Tibial nerve (tissue), 4 donors: ENCODE results near the gene DNAJC15. TPM values are rescaled to one million over a fixed set of nuclear protein-coding genes. Genes with fewer than 3 reads are reported as not detected.
A peak's percentile ranks its signal among the peaks of the same experiment; 100 is the strongest.
"Not testable (repeated sequence)": the region's sequence is repeated elsewhere in the genome, so short reads cannot be mapped to it uniquely, and the experiment has no call there.

Source experiments
- DNase-seq, 2 donors: peaks; one replicate each; pipeline ENCODE4 v3.0.0-alpha.2; 2019; ENCODE audit warnings: low spot score in 2 of 2
- H3K27ac ChIP-seq, 4 donors: fragments of 200-600 bp; sonication (generic) in 3 of 4; one replicate each; pipeline ENCODE4 v1.5.1; 2017 to 2019; ENCODE audit warnings: mild to moderate bottlenecking in 1 of 4
- H3K27me3 ChIP-seq, 2 donors: fragments of 200-600 bp; sonication (generic) in 1 of 2; one replicate each; pipeline versions ENCODE4 v1.5.1 to v1.6.0; 2017 to 2019
- H3K36me3 ChIP-seq, 3 donors: fragments of 200-600 bp; sonication (generic); one replicate each; pipeline ENCODE4 v1.5.1; 2018 to 2019
- H3K4me1 ChIP-seq, 4 donors: fragments of 200-600 bp; sonication (generic) in 3 of 4; one replicate each; pipeline ENCODE4 v1.5.1; 2017 to 2019
- H3K4me3 ChIP-seq, 4 donors: fragments of 200-600 bp; sonication (generic) in 3 of 4; one replicate each; pipeline ENCODE4 v1.5.1; 2017 to 2019; ENCODE audit warnings: mild to moderate bottlenecking in 1 of 4, moderate library complexity in 1 of 4
- H3K9me3 ChIP-seq, 4 donors: fragments of 200-600 bp; sonication (generic) in 3 of 4; one replicate each; pipeline ENCODE4 v1.5.1; 2017 to 2019
- EP300 ChIP-seq, 2 donors: sonication (generic); formaldehyde crosslinking; IDR thresholded peaks; one replicate each; pipeline ENCODE4 v1.6.1; 2017; ENCODE audit warnings: antibody characterized with exemption in 2 of 2, mild to moderate bottlenecking in 1 of 2
- POLR2A ChIP-seq, 2 donors: fragments of 450-650 bp; IDR thresholded peaks; one replicate each; pipeline ENCODE4 v1.6.1; 2017; ENCODE audit warnings: antibody characterized with exemption in 2 of 2, mild to moderate bottlenecking in 2 of 2, moderate library complexity in 2 of 2
- WGBS, 2 donors: methylation state at CpG; one replicate each; pipeline ENCODE4 v1.1.5; 2018; 5-methylcytosine and 5-hydroxymethylcytosine counted together
- total RNA-seq, 4 donors: library from RNA; depleted of rRNA; stranded (reverse); fragments of >200 nt; gene quantifications; one replicate each; pipeline ENCODE4 v1.1.0, GENCODE V29; 2016
- TF ChIP-seq, protein P1 (sequence below), 5 experiments: fragments of 200-600 bp in 3 of 5; fragments of 450-650 bp in 2 of 5; sonication (generic) in 3 of 5; IDR thresholded peaks; one replicate each; pipeline ENCODE4 v1.5.1; 2016 to 2019; ENCODE audit warnings: antibody characterized with exemption in 5 of 5, mild to moderate bottlenecking in 3 of 5, moderate library complexity in 2 of 5

DNAJC15 gene
- total RNA-seq, 4 donors from 2014 or later: 3.7 to 9.2 (median 5.7) TPM

DNA sequence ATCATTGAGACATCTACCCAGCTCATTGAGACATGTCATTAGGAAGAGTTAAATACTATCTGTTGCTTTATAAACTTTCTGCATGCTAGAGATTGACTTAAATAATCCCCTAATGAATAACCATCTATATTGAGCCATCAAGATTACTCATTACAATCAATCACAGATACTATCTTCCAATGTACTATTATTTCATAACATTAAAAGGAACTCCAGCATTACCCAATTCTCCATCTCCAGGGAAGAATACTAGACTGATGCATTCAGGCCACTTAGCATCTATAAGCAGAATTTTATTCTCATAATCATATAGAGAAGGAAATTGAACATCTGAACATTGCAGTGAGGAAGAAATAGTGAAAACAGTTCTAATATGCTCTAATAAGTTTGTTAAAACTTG, 39.4 kb upstream of the DNAJC15 start:
- Histone ChIP-seq H3K27me3 (no peaks in the 10 kb centered on the region), H3K9me3 (no peaks in the 10 kb centered on the region), H3K4me1 (peaks cover 0 to 26% (median 11%) of the 10 kb centered on the region in 4 donors), H3K36me3 (no peaks in the 10 kb centered on the region), H3K27ac (no peak overlapping the region), H3K4me3 (no peak overlapping the region)
- TF ChIP-seq POLR2A (IDR thresholded peaks at IDR 0.05) (no peak), EP300 (IDR thresholded peaks at IDR 0.05) (no peak)
- TF ChIP-seq, protein P1, sequence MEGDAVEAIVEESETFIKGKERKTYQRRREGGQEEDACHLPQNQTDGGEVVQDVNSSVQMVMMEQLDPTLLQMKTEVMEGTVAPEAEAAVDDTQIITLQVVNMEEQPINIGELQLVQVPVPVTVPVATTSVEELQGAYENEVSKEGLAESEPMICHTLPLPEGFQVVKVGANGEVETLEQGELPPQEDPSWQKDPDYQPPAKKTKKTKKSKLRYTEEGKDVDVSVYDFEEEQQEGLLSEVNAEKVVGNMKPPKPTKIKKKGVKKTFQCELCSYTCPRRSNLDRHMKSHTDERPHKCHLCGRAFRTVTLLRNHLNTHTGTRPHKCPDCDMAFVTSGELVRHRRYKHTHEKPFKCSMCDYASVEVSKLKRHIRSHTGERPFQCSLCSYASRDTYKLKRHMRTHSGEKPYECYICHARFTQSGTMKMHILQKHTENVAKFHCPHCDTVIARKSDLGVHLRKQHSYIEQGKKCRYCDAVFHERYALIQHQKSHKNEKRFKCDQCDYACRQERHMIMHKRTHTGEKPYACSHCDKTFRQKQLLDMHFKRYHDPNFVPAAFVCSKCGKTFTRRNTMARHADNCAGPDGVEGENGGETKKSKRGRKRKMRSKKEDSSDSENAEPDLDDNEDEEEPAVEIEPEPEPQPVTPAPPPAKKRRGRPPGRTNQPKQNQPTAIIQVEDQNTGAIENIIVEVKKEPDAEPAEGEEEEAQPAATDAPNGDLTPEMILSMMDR (IDR thresholded peaks at IDR 0.05): no peak
- no peak for DNase-seq

DNA sequence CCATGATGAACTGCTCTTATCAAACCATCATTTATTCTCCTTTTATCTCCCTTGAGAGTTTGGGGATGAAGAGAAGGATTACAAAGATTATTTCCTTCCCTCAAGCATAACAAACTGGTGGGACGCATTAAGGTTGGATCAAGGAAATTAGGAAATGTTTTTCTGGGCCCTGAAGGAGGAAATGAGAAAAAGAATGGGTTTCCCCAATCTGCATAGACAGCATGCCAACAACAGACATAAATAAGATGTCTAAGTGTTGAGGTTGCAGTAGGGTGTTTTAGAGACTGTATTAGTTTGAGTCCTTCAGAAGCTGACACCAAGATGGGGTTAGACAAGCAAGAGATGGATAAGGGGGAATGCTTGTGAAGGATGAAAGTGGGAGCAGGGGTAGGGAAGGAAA, 38.7 kb upstream of the DNAJC15 start:
- Histone ChIP-seq H3K36me3 (no peaks in the 10 kb centered on the region), H3K4me1 (peaks cover 0 to 26% (median 11%) of the 10 kb centered on the region in 4 donors), H3K9me3 (no peaks in the 10 kb centered on the region), H3K27ac (no peak overlapping the region), H3K27me3 (no peaks in the 10 kb centered on the region), H3K4me3 (no peak overlapping the region)
- 58 to 76% methylated on average over 1 of the region's 1 CpG for WGBS, 2 donors
- TF ChIP-seq POLR2A (IDR thresholded peaks at IDR 0.05) (no peak), EP300 (IDR thresholded peaks at IDR 0.05) (no peak)
- TF ChIP-seq, protein P1 (IDR thresholded peaks at IDR 0.05): no peak
- DNase-seq: no peak

DNA sequence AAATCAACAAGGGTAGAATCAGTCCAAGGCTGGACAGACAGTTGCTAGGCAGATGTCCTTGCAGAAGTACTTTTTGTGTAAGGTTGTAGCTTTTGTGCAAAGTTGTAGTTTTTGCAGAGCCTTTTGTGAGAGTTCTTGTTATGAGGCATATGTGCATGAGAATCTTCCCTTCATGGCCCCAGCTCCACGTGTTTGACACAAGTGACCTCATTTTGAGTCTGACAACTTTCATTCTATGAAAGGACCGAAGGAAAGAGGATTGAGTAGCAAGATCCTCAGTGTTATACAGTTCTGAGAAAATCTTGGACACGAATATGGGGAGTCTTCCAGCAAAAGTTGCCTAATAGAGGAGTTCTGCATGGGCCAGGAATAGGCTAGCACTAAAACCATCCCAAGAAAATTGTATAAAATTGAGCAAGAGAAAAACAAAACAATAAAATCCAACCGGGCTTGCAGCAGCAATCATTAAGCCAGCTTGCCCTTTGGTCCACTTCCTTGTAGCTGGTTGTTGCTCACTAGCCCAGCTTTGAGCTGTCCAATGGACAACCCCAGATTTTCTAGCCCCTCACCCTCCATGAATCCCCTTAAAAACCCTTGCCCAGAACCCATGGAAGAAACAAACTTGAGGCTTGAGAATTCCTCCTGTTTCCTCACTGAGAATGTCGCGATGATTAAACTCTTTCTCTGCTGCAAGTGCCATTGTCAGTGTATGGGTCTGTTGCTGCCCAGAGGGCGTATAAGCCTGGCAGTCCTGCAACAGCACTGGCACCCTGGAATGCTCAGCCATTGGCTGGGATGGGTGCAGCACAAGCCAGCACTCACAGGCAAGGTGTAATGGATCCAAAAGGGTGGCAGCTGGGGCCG, 37.8 kb upstream of the DNAJC15 start:
- 68 to 70% methylated on average over 8 of the region's 8 CpGs for WGBS, 2 donors
- H3K4me1 ChIP-seq: peaks cover 0 to 34% (median 17%) of the 10 kb centered on the region in 4 donors
- H3K36me3 ChIP-seq: no peaks in the 10 kb centered on the region
- no peaks in the 10 kb centered on the region for H3K9me3 ChIP-seq
- no peaks in the 10 kb centered on the region for H3K27me3 ChIP-seq
- no peak overlapping the region for H3K4me3 ChIP-seq
- DNase-seq: peak in 1 of 2 donors; percentile 44
- no peak for TF ChIP-seq POLR2A (IDR thresholded peaks at IDR 0.05)
- TF ChIP-seq EP300 (IDR thresholded peaks at IDR 0.05): peak in 1 of 2 donors; percentile 41
- peak overlapping the region in 2 of 4 donors; percentile 42 to 50 for H3K27ac ChIP-seq

DNA sequence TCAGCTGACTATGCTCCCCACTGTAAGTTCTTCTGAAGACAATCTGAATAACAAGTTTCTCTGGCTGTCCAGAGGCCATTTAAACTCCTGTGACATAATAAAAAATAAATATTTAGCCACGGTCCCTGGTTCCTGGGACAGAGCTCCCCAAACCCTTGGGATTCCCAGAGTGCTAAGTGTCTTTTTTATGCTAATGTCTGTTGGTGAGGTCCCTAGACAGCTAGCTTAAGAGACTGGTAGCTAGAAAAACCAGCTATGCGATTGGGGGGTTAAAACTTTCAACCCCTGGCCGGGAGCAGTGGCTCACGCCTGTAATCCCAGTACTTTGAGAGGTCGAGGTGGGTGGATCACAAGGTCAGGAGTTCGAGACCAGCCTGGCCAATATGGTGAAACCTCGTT, 37.2 kb upstream of the DNAJC15 start:
- Histone ChIP-seq H3K27ac (peak overlapping the region in 2 of 4 donors; percentile 42 to 50), H3K36me3 (no peaks in the 10 kb centered on the region), H3K9me3 (no peaks in the 10 kb centered on the region), H3K27me3 (no peaks in the 10 kb centered on the region), H3K4me3 (no peak overlapping the region), H3K4me1 (peaks cover 0 to 37% (median 22%) of the 10 kb centered on the region in 4 donors)
- 58 to 71% methylated on average over 7 of the region's 7 CpGs for WGBS, 2 donors
- no peak for DNase-seq
- TF ChIP-seq, protein P1 (IDR thresholded peaks at IDR 0.05): no peak
- no peak for TF ChIP-seq EP300 (IDR thresholded peaks at IDR 0.05)
- TF ChIP-seq POLR2A (IDR thresholded peaks at IDR 0.05): no peak

DNA sequence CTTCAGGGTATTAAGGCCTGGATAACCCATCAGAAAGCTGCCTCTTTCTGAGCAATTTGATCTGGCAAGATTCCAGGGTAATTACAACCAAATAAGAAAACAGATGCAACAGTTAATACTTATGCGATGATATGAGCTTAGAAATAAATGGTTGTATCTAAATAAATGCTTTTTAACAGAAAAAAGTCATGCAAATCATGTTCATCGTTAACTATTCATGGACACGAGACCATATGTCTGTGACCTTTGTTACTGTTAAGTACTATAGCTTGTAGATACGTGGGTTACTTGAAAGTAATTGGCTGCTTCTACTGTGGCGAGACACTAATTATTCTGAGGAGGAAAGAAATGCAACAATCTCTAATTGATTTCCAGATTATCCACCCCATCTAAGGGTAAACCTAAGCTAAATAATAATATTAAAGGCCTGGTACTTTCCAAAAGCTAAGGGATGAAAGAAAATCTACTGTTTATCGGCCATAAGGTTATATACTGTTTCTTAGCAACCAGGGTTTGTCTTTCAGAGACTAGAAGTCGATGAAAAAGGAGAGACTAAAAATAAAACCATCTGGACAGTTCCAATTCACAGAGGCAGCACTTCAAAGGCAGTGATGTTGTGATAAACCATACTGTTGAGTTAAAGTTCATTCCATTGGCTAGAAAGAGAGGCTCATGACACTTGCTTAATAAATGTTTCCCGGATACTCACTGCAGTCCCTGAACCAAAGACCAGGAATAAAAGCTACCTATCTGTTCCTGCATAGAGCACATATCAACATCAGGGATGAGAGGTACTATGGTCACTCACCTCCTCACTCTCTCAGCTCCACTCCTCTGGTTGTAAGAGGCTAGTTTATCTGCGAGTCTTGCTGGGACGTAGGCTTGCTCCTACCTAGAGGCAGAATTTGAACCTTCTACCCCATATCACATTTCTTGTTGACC, 32.8 kb upstream of the DNAJC15 start:
- 60 to 66% methylated on average over 10 of the region's 10 CpGs for WGBS, 2 donors
- H3K27me3 ChIP-seq: no peaks in the 10 kb centered on the region
- H3K4me1 ChIP-seq: peaks cover 0 to 31% (median 21%) of the 10 kb centered on the region in 4 donors
- H3K9me3 ChIP-seq: no peaks in the 10 kb centered on the region
- H3K27ac ChIP-seq: peak overlapping the region in 1 of 4 donors; percentile 87
- TF ChIP-seq EP300 (IDR thresholded peaks at IDR 0.05) (no peak), POLR2A (IDR thresholded peaks at IDR 0.05) (no peak)
- TF ChIP-seq, protein P1 (IDR thresholded peaks at IDR 0.05): no peak
- DNase-seq: no peak
- peak overlapping the region in 3 of 4 donors; percentile 24 to 64 (median 62) for H3K4me3 ChIP-seq
- no peaks in the 10 kb centered on the region for H3K36me3 ChIP-seq

DNA sequence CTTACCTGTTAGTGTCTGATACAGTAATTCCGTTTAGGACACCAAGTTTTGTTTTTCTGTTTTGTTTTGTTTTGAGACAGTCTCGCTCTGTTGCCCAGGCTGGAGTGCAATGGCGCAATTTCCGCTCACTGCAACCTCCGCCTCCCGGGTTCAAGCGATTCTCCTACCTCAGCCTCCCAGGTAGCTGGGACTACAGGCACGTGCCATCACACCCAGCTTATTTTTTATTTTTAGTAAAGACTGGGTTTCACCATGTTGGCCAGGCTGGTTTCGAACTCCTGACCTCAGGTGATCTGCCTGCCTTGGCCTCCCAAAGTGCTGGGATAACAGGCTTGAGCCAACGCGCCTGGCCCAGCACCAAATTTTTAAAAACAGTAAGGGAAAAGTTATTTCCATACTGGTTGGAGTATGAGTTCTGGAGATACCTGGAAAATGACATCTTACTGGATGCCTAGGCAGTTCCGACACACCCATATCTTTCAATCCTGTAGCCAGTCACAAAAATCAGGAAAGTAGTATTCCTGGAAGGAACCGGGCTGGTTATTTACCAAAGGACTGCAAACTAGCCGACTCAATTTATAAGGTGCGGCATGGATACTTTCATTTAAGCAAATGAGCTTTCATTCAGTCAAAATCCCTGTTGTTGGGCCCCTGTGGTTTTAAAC, 32.0 kb upstream of the DNAJC15 start:
- DNase-seq, H3K27me3 ChIP-seq, H3K36me3 ChIP-seq, H3K9me3 ChIP-seq: not testable (repeated sequence)
- 66 to 76% methylated on average over 15 of the region's 15 CpGs for WGBS, 2 donors
- Histone ChIP-seq H3K4me1 (peaks cover 0 to 24% (median 18%) of the 10 kb centered on the region in 4 donors), H3K4me3 (peak overlapping the region; percentile 41 to 64 (median 60)), H3K27ac (peak overlapping the region; percentile 11 to 87 (median 68))
